Activated naive CD4-positive, alpha-beta T cell treated with anti-CD3 and anti-CD28 coated beads, Interleukin-2, amount 50 U/mL, for 24 hours (primary cell): ENCODE data around the gene KLHL2.
"Not testable (repeated sequence)": the region's sequence is repeated elsewhere in the genome, so short reads cannot be mapped to it uniquely, and the experiment has no call there.

ENCODE experiments used
- H3K27ac Mint-ChIP-seq: one replicate; pipeline ENCODE4 v1.8.0; 2021; ENCODE audit warnings: mild to moderate bottlenecking, mixed read lengths
- H3K27me3 Mint-ChIP-seq: one replicate; pipeline ENCODE4 v1.8.0; 2021; ENCODE audit warnings: mixed read lengths
- H3K36me3 Mint-ChIP-seq: one replicate; pipeline ENCODE4 v1.8.0; 2021; ENCODE audit warnings: mixed read lengths
- H3K4me1 Mint-ChIP-seq: one replicate; pipeline ENCODE4 v1.8.0; 2021; ENCODE audit warnings: mixed read lengths
- H3K4me3 Mint-ChIP-seq: one replicate; pipeline ENCODE4 v1.8.0; 2021; ENCODE audit warnings: mild to moderate bottlenecking, mixed read lengths
- H3K9me3 Mint-ChIP-seq: one replicate; pipeline ENCODE4 v1.8.0; 2021; ENCODE audit warnings: mixed read lengths

The KLHL2 gene

DNA sequence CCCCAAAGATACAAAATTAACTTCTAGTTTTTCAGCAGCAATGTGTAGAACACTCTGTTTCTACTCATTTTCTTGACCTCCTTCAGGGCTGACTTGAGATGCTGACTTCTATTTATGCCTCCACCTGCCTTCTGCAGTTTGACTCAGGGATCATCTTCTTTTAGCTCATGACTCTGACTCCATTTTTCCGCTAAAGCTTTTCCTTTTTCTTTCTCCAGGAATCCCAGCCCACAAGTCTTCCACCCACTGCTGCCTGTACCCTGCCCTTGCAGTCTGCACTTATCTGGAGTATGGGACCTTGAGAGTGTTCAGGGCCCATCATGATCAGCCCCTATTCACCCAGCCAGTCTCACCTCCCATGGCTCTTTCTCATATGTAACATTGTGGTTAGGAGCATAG, 14.9 kb upstream of the KLHL2 start:
- peak overlapping the region; percentile 20 for H3K27ac Mint-ChIP-seq
- H3K9me3 Mint-ChIP-seq, result peaks cover 6% of the 10 kb centered on the region

DNA sequence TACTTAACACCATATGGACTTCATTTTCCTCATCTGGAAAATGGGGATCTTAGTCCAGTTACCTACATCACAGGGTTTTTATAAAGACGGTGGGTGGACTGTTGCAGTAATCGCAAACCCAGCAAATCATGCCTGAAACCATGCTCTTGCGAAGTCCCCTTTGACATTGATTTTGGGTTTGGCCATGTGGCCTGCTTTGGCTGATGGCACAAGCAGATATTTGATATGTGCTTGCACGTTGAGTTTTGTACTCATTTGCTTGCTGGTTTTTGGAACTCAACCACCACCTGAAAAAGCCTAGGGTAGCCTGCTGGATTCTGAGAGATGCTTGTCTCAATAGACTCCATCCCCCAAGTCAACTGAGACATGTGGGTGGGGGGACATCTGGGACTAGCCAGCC, 14.4 kb upstream of the KLHL2 start:
- H3K9me3 Mint-ChIP-seq, result peaks cover 6% of the 10 kb centered on the region
- H3K27me3 Mint-ChIP-seq, result no peaks in the 10 kb centered on the region
- no peak overlapping the region for H3K4me3 Mint-ChIP-seq
- peaks cover 4% of the 10 kb centered on the region for H3K36me3 Mint-ChIP-seq
- no peak overlapping the region for H3K27ac Mint-ChIP-seq
- H3K4me1 Mint-ChIP-seq, result peaks cover 26% of the 10 kb centered on the region

More for the DNA sequence above, 14.9 kb upstream of the KLHL2 start:
- peaks cover 26% of the 10 kb centered on the region for H3K4me1 Mint-ChIP-seq
- no peaks in the 10 kb centered on the region for H3K27me3 Mint-ChIP-seq
- H3K36me3 Mint-ChIP-seq, result peaks cover 4% of the 10 kb centered on the region
- no peak overlapping the region for H3K4me3 Mint-ChIP-seq

DNA sequence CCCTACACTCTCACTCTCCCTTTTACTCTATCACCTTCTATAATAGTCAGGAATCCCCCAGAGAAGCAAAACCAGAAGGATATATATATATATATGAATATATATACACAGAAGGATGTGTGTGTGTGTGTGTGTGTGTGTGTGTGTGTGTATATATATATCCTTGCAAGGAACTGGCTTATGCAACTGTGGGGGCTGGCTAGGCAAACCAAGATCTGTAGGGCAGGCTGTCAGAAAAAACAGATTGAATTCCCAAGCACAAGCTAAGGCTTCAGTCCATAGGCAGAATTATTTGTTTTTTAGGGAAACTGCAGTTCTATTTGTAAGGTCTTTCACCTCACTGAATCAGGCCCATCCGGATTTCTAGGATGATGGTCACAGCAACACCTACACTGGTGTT, 13.0 kb upstream of the KLHL2 start:
- H3K36me3 Mint-ChIP-seq, result no peaks in the 10 kb centered on the region
- H3K4me1 Mint-ChIP-seq, result peaks cover 29% of the 10 kb centered on the region
- H3K27ac Mint-ChIP-seq, result no peak overlapping the region
- H3K4me3 Mint-ChIP-seq, result no peak overlapping the region
- H3K9me3 Mint-ChIP-seq, result no peaks in the 10 kb centered on the region
- H3K27me3 Mint-ChIP-seq, result no peaks in the 10 kb centered on the region

DNA sequence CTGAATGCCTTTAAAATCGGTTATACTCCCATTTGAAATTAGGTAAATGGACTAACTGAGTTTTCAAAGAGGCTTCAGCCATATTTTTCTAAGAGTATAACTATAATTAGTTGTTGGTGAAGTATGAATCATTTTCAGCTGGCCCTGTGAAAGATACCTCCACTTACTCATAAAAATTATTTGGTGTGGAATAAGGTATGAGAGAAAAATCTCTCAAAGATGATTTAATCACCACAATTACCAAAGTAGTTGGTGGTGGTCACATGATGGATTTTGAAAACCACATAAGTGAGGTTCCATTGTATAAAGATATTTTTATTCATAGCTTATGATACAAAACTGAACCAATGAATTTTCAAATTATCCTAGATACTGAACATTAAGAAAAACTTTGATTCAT, 9.0 kb upstream of the KLHL2 start:
- peaks cover 4% of the 10 kb centered on the region for H3K4me1 Mint-ChIP-seq
- no peaks in the 10 kb centered on the region for H3K9me3 Mint-ChIP-seq
- H3K27ac Mint-ChIP-seq, result no peak overlapping the region
- H3K4me3 Mint-ChIP-seq, result no peak overlapping the region
- H3K27me3 Mint-ChIP-seq, result no peaks in the 10 kb centered on the region
- H3K36me3 Mint-ChIP-seq, result no peaks in the 10 kb centered on the region

DNA sequence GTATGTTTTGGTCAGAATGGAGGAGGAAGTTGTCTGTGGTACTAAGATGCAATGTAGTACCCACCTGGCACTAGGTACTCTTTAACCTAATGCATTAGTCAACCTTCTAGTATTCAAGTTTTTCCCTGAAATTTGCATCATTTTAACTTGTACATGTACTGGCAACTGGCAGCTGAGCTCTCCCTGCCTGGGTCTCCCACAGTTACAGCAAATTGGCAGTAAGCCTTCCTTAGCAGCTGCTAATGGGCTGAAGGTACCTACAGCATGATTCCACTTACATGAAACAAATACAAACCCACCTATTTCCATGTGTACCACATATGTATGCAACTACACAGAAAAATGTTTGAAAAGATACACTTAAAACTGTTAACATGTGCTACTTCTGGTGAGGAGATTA, 8.1 kb upstream of the KLHL2 start:
- no peak overlapping the region for H3K4me3 Mint-ChIP-seq
- H3K4me1 Mint-ChIP-seq, result peaks cover 12% of the 10 kb centered on the region
- no peaks in the 10 kb centered on the region for H3K27me3 Mint-ChIP-seq
- no peaks in the 10 kb centered on the region for H3K36me3 Mint-ChIP-seq
- H3K27ac Mint-ChIP-seq, result no peak overlapping the region
- no peaks in the 10 kb centered on the region for H3K9me3 Mint-ChIP-seq

DNA sequence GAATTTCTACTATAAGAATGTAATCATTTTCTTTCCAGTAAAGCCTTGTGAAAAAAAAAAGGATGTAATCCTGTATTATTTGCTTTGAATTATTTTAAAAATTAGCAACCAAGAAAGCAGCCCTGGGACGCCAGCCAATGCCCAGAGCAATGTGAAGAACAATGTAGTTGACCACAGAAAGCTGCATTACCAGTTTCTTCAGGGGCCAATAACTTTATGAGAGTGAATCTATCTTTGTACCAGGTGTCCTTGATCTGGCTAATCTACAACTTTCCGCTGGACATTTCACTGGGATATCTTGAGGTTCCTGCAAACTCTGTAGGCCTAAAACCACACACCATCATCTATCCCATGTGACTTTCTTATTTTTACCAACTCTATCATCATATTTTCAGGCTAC, 7.6 kb upstream of the KLHL2 start:
- H3K27ac Mint-ChIP-seq, result no peak overlapping the region
- no peak overlapping the region for H3K4me3 Mint-ChIP-seq
- peaks cover 15% of the 10 kb centered on the region for H3K4me1 Mint-ChIP-seq

DNA sequence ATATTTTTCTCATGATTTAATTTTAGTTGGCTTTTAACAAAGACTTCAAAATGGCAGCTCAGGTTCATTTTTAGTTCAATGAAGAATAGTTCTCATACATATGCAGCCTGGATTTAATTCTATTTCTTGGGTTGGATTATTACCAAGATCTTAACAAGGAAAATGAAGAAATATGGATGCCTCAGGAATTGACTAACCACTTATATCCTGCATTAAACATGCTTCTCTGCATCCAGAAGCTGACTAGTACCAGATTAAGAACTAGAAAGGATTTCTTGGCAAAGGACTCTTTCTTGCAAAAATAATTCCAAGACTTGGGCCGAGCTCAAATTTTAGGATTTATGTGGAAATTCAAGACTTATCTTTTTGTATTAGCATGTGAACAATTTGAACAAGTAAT, 5.6 kb upstream of the KLHL2 start:
- Mint-ChIP-seq H3K27me3 (no peaks in the 10 kb centered on the region), H3K9me3 (no peaks in the 10 kb centered on the region), H3K36me3 (no peaks in the 10 kb centered on the region), H3K4me3 (no peak overlapping the region), H3K4me1 (peaks cover 32% of the 10 kb centered on the region), H3K27ac (no peak overlapping the region)

More for the DNA sequence above, 7.6 kb upstream of the KLHL2 start:
- H3K36me3 Mint-ChIP-seq, result no peaks in the 10 kb centered on the region
- no peaks in the 10 kb centered on the region for H3K9me3 Mint-ChIP-seq
- H3K27me3 Mint-ChIP-seq, result no peaks in the 10 kb centered on the region

DNA sequence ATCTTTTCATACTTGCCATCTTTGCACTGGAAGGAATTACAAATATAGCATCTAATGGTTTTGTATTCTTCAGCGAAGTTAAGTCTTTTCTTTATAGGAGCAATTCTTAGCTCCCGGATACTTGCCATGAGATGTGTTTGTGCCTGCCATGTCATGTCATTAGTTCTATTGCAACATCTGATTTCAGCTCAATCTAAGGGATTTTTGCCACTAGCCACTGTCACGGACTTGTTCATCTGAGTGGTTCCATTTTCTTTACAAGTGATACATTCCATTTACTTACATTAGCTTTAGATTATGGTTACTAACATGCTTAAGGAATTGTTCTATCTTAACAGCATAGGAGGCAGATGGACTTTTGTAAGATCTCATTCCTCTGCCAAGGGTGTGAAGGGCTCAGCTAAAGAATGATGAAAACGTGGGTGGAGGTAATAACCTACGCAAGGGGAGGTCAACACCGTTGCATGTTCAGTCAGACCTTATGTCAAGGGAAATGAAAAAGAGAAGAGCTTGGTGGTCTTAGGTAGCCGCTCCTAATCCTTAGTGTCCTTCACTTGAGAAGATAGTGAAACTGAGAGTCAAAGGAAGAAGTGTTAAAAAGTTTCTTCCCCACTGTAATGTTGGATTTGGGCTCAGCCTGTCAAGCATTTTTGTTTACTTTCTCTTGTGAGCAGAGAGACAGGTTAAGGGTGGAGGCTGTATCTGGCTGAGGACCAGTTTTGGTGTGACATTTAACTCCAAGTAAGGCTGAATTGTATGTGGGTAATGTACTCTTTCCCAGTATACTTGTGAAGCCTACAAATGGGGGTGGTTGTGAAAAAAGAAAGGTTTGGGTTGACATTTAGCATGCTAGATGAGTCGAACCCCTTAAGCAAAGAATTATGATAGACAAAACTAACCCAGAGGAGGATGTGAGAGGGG, 3.6 kb upstream of the KLHL2 start:
- Mint-ChIP-seq H3K27ac (peak overlapping the region; percentile 76), H3K36me3 (no peaks in the 10 kb centered on the region), H3K9me3 (no peaks in the 10 kb centered on the region), H3K4me1 (peaks cover 37% of the 10 kb centered on the region), H3K27me3 (no peaks in the 10 kb centered on the region), H3K4me3 (peak overlapping the region; percentile 61)

DNA sequence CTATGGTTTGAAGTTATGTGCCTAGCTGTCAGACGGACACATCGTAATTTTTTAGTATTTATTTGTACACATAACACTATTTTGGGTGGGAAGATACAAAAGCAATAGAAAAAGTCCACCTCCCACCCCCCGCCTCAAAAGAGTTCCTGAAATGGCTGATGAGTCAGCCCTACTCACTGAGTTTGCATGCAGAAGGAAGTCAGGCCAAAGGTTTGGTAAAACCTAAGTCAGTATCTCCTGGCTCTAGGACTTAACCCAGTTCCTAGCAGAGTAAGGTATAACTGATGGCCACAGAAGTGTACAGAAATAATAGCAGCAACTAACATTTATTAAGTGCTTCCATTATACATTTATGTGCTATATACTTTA, 2.9 kb upstream of the KLHL2 start:
- Mint-ChIP-seq H3K4me1 (peaks cover 43% of the 10 kb centered on the region), H3K36me3 (no peaks in the 10 kb centered on the region), H3K27me3 (no peaks in the 10 kb centered on the region), H3K9me3 (no peaks in the 10 kb centered on the region), H3K4me3 (peak overlapping the region; percentile 61), H3K27ac (peak overlapping the region; percentile 76)

DNA sequence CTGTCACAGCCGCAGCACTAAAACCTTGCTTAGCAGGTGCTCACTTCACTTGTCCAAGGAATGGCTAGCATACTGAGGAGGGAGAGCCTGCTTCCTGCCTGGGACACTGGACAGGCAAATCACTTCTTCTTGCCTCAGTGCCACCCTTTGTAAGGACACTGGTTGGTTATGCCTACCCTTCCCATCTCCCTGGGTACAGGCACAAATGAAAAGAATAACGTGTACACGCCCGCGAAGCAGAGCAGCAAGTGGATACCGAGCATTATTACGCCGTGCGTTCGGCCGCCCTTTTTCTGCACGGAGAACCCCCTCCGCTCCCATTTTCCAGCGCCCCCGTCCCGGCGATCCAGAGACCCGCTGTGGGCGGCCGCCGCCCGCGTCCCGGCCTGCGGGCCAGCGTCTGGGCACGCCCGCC, 338 bp upstream of the KLHL2 start:
- Mint-ChIP-seq H3K27ac (peak overlapping the region; percentile 80), H3K4me1 (peaks cover 67% of the 10 kb centered on the region)

DNA sequence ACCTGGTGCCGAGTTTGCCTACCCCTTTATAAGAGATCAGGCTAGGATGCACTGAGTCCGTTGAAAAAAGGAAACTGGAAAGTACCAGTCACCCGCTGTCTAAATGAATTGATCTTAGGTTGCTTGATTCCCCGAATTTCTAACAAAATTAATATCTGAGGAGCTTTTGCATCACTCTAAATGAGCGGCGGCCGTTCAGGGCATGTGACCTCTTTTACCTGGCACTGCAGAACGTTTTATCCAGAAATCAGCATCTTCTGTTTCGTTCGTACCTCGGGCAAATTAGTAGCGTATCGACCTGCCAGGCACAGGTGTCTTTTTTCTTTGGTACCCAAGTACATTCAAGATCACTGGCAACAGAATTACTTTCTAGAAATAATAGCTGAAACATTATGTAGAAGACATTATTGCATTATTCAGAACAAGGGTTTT, 876 bp downstream of the KLHL2 start:
- Mint-ChIP-seq H3K4me3 (peak overlapping the region; percentile 93), H3K4me1 (peaks cover 79% of the 10 kb centered on the region), H3K36me3 (peaks cover 3% of the 10 kb centered on the region), H3K27ac (peak overlapping the region; percentile 90), H3K27me3 (no peaks in the 10 kb centered on the region), H3K9me3 (peaks cover 6% of the 10 kb centered on the region)

More for the DNA sequence above, 338 bp upstream of the KLHL2 start:
- H3K9me3 Mint-ChIP-seq, result no peaks in the 10 kb centered on the region
- no peaks in the 10 kb centered on the region for H3K27me3 Mint-ChIP-seq
- peak overlapping the region; percentile 89 for H3K4me3 Mint-ChIP-seq
- no peaks in the 10 kb centered on the region for H3K36me3 Mint-ChIP-seq

DNA sequence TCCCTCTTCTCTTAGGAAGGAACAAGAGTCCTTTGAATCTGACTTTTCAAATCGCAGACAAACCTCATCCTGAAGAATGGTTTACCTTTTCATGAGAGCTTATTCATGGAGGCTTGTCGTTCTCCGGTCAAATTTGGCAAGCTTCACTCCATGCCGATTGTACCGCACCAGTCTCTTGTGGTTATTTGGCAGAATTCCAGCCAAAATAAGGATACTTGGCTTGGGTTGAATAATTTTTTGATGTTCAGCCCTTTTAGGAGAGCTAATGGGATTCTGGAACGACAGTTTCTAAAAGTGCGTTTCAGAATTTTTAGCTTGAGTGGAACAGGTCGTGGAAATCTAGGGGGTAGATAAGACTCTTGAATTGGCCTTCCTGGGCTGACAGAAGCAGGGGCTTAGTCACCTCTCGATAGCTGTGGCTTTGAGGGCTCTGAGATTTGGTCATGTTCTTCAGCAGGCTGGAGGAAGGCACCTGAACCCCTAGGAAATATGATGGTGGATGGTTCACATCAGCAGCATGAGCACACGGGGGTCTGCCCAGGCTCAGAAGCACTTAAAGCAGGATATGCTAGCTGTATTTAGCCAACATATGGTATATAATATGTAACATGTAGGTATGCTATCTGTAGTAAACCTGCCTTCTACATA, 1.5 kb downstream of the KLHL2 start:
- Mint-ChIP-seq H3K36me3 (peaks cover 3% of the 10 kb centered on the region), H3K27me3 (no peaks in the 10 kb centered on the region), H3K4me1 (peaks cover 80% of the 10 kb centered on the region), H3K9me3 (peaks cover 9% of the 10 kb centered on the region), H3K27ac (peak overlapping the region; percentile 26), H3K4me3 (peak overlapping the region; percentile 93)

DNA sequence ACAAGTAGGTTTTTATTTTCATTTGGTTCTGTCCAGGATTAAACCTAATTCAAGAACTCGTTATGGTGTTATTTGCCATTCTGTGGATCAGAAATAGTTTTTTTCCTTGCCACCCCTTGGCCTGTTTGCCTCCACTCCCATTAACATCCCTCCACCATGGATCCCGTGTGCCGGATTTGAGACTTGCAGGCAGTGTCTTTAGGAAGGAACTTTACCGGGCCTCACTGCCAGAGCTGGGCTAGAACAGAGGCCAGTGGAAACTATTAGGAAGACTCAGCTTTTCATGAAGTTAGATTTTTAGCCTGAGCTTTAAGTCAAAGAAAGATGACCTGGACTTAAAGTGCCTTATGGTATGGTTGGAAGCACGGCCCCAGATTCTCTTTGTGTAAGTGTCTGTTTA, 2.4 kb downstream of the KLHL2 start:
- no peaks in the 10 kb centered on the region for H3K27me3 Mint-ChIP-seq
- H3K36me3 Mint-ChIP-seq, result peaks cover 3% of the 10 kb centered on the region
- no peak overlapping the region for H3K4me3 Mint-ChIP-seq
- H3K9me3 Mint-ChIP-seq, result peaks cover 9% of the 10 kb centered on the region
- peaks cover 81% of the 10 kb centered on the region for H3K4me1 Mint-ChIP-seq
- H3K27ac Mint-ChIP-seq, result peak overlapping the region; percentile 57

DNA sequence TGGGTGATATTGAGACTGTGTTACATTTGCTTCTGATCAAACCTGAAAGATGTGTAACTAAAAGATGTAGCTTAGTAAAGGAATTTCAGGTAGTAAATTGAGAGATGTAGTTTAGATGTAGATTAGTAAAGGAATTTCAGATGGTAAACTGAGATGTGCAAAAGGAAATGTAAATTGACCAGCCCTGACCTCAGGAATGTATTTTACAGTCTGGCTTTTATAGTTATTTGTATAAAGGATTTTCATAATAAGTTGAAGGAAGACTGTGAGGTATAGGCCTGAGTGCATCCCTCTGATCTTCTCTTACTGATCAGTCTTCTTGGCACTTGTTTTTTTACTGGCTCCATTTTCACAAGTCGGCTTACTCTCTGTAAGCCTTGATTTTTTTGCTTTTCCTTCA, 3.2 kb downstream of the KLHL2 start:
- Mint-ChIP-seq H3K27ac (peak overlapping the region; percentile 20), H3K36me3 (peaks cover 3% of the 10 kb centered on the region), H3K4me3 (no peak overlapping the region), H3K27me3 (no peaks in the 10 kb centered on the region), H3K9me3 (peaks cover 9% of the 10 kb centered on the region), H3K4me1 (peaks cover 81% of the 10 kb centered on the region)

DNA sequence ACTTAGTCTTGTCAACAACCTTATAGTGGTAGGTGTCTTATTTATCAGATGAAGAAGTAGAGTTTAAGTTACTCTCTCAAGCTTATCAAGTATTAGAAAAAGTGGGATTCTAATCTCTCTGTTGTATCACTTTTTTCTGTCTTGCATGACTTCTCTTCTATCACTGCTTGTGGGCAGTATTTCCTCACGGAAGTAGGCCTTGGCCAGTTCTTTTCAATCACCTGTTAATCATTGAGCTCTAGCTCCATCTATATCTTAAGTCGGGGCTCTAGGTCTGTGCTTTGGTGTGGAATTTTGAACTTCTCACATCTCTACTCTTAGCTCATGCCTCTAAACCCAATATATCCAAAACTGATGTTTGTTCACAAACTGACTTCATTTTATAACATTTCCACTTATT, 5.3 kb downstream of the KLHL2 start:
- not testable (repeated sequence) for H3K27me3 Mint-ChIP-seq, H3K9me3 Mint-ChIP-seq, H3K36me3 Mint-ChIP-seq
- H3K4me3 Mint-ChIP-seq, result peak overlapping the region; percentile 39
- H3K4me1 Mint-ChIP-seq, result peaks cover 89% of the 10 kb centered on the region
- peak overlapping the region; percentile 52 for H3K27ac Mint-ChIP-seq

DNA sequence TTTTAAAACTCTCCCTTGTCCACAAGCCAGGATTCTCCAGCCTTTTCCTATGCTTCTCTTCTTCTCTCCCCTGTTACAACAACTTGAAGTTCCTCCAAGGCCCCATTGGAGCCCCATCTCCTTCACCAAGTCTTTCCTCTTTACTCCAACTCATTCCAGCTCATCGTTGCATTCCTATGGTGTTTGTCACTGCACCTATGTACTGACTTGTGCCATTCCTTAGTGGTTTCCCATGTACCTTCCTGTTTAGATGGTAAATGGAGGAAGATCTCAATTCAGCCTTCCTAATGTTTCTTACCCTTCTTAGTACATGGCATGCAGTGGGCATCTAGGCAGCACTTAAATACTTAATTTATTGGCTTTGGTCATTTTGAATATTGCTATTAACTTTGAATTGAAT, 6.0 kb downstream of the KLHL2 start:
- Mint-ChIP-seq H3K27ac (peak overlapping the region; percentile 93), H3K4me1 (peaks cover 93% of the 10 kb centered on the region)
- not testable (repeated sequence) for H3K9me3 Mint-ChIP-seq, H3K27me3 Mint-ChIP-seq, H3K36me3 Mint-ChIP-seq, H3K4me3 Mint-ChIP-seq
